NOMO-1 treated with dmso at 0.1 percent for 144 hours (cell line): ENCODE data around the gene HSP90AA1.
"Not testable (repeated sequence)": the region's sequence is repeated elsewhere in the genome, so short reads cannot be mapped to it uniquely, and the experiment has no call there.

Source experiments
- DNase-seq: peaks from one replicate; lab custom pipeline; 2025; ENCODE audit not compliant: unreplicated experiment; lab: John Stamatoyannopoulos, UW

The HSP90AA1 gene

GRCh38 chr14:102086972-102087761, at the start of gene HSP90AA1:
Gene HSP90AA1 (minus strand): TSS chr14:102087044. CDS start chr14:102086378, 666 bp downstream.
- peak; percentile 89 for DNase-seq

GRCh38 chr14:102135456-102135855, 48.6 kb upstream of the HSP90AA1 start:
- not testable (repeated sequence) for DNase-seq

- not testable (repeated sequence) for DNase-seq
These were observed 47.9 kb upstream of the HSP90AA1 start for GRCh38 chr14:102134719-102135118.

GRCh38 chr14:102134021-102134420, 47.2 kb upstream of the HSP90AA1 start:
- DNase-seq = not testable (repeated sequence)

- no peak for DNase-seq
These were observed 44.9 kb upstream of the HSP90AA1 start for GRCh38 chr14:102131741-102132140.

- DNase-seq = no peak
These were observed 40.1 kb upstream of the HSP90AA1 start for GRCh38 chr14:102126807-102127455.

- no peak for DNase-seq
These were observed 38.7 kb upstream of the HSP90AA1 start for GRCh38 chr14:102125546-102125945.

GRCh38 chr14:102124419-102124818, 37.6 kb upstream of the HSP90AA1 start:
- DNase-seq = no peak

GRCh38 chr14:102121567-102121966, 34.7 kb upstream of the HSP90AA1 start:
- no peak for DNase-seq

- DNase-seq = no peak
These were observed 34.0 kb upstream of the HSP90AA1 start for GRCh38 chr14:102120888-102121287.

GRCh38 chr14:102117852-102118251, 31.0 kb upstream of the HSP90AA1 start:
- no peak for DNase-seq

- DNase-seq = no peak
These were observed 29.7 kb upstream of the HSP90AA1 start for GRCh38 chr14:102116361-102117180.

GRCh38 chr14:102111101-102111500, 24.3 kb upstream of the HSP90AA1 start:
- no peak for DNase-seq

- DNase-seq = not testable (repeated sequence)
These were observed 22.5 kb upstream of the HSP90AA1 start for GRCh38 chr14:102109332-102109731.

GRCh38 chr14:102105369-102105768, 18.5 kb upstream of the HSP90AA1 start:
- DNase-seq = no peak

GRCh38 chr14:102103062-102103695, 16.3 kb upstream of the HSP90AA1 start:
- DNase-seq = no peak

- DNase-seq = no peak
These were observed 10.7 kb upstream of the HSP90AA1 start for GRCh38 chr14:102097441-102098135.

- DNase-seq = no peak
These were observed 9.8 kb upstream of the HSP90AA1 start for GRCh38 chr14:102096569-102097188.

- no peak for DNase-seq
These were observed 9.2 kb upstream of the HSP90AA1 start for GRCh38 chr14:102095871-102096568.
